Measurements from ENCODE around the gene KLF16.

The KLF16 gene

GRCh38 chr19:1841209-1841924, 22.0 kb downstream of the KLF16 start:
- DNase-seq (ENCODE audit: low spot score): no peak

GRCh38 chr19:1840541-1841115, 22.8 kb downstream of the KLF16 start:
- no peak for DNase-seq (ENCODE audit: low spot score)

- DNase-seq (ENCODE audit: low spot score): no peak
Measured at GRCh38 chr19:1839658-1840540, 23.5 kb downstream of the KLF16 start.

- peak; percentile 88 for DNase-seq (ENCODE audit: low spot score)
Measured at GRCh38 chr19:1837625-1838105, 25.7 kb downstream of the KLF16 start.

- no peak for DNase-seq (ENCODE audit: low spot score)
Measured at GRCh38 chr19:1837222-1837565, 26.2 kb downstream of the KLF16 start.

GRCh38 chr19:1836458-1837221, 26.7 kb downstream of the KLF16 start:
- no peak for DNase-seq (ENCODE audit: low spot score)

- DNase-seq (ENCODE audit: low spot score): no peak
Measured at GRCh38 chr19:1833540-1833939, 29.8 kb downstream of the KLF16 start.

- no peak for DNase-seq (ENCODE audit: low spot score)
Measured at GRCh38 chr19:1832046-1832663, 31.2 kb downstream of the KLF16 start.

- no peak for DNase-seq (ENCODE audit: low spot score)
Measured at GRCh38 chr19:1830978-1831377, 32.4 kb downstream of the KLF16 start.

- no peak for DNase-seq (ENCODE audit: low spot score)
Measured at GRCh38 chr19:1830568-1830967, 32.8 kb downstream of the KLF16 start.

GRCh38 chr19:1829958-1830357, 33.4 kb downstream of the KLF16 start:
- DNase-seq (ENCODE audit: low spot score): no peak

- DNase-seq (ENCODE audit: low spot score): no peak
Measured at GRCh38 chr19:1828279-1829238, 34.8 kb downstream of the KLF16 start.

GRCh38 chr19:1827566-1828278, 35.7 kb downstream of the KLF16 start:
- DNase-seq (ENCODE audit: low spot score): no peak

- DNase-seq (ENCODE audit: low spot score): no peak
Measured at GRCh38 chr19:1826557-1827521, 36.5 kb downstream of the KLF16 start.

- peak; percentile 95 for DNase-seq (ENCODE audit: low spot score)
Measured at GRCh38 chr19:1825909-1826556, 37.3 kb downstream of the KLF16 start.

- DNase-seq (ENCODE audit: low spot score): no peak
Measured at GRCh38 chr19:1824252-1824622, 39.1 kb downstream of the KLF16 start.

- DNase-seq (ENCODE audit: low spot score): no peak
Measured at GRCh38 chr19:1823539-1824251, 39.7 kb downstream of the KLF16 start.

- no peak for DNase-seq (ENCODE audit: low spot score)
Measured at GRCh38 chr19:1823020-1823419, 40.4 kb downstream of the KLF16 start.
